ENCODE results near the gene SRGAP1. TPM values are rescaled to one million over a fixed set of nuclear protein-coding genes. Genes with fewer than 3 reads are reported as not detected.

The SRGAP1 gene
- total RNA-seq, 6 donors from 2014 or later, result 4.7 to 36.7 (median 14.0) TPM

DNA sequence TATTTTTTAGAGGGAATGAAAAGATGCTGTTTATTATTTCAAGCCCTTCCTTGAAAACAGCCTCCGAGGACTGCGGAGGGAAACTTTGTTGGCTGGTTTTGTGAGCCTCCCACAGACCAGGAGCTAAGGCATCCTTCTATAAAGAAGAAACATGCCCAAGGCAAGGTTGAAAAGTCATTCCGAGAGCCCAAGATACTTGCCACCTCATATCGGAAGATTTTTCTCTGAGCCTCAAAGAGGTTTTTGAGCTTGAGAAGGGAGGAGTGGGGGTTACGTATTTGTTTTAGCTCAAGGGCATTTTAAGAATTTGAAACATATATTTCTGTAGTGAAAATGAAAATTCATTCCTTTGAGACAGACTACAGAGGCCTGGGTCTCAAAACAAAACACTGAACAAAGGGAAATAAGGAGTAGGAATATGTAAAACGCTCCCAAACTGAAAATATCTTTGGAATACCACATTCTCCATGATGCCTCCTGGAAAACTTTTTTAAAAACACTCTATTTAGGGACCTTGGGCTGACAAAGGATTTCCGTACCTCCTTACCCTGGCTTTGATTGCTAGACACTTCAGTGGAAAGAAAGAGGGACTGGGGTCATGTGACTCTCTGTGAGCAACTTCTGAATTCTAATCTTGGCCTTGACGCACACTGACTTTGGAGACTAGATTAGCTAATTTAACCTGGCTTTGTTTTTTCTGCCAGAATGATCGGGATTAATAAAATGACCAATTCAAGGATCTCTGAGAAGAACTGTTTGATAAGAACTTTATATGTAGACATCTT, 180.9 kb downstream of the SRGAP1 start:
- 77 to 81% methylated on average over 9 of the region's 9 CpGs for WGBS, 2 donors
- Histone ChIP-seq H3K27ac (no peak overlapping the region), H3K4me1 (no peaks in the 10 kb centered on the region), H3K36me3 (no peaks in the 10 kb centered on the region), H3K27me3 (no peaks in the 10 kb centered on the region), H3K4me3 (no peak overlapping the region), H3K9me3 (no peaks in the 10 kb centered on the region)
- ATAC-seq (ENCODE audit: low FRiP score in 2 of 2), result no peak
- DNase-seq, result no peak
- TF ChIP-seq POLR2A (IDR thresholded peaks at IDR 0.05) (no peak), EP300 (IDR thresholded peaks at IDR 0.05) (no peak)
- TF ChIP-seq, protein P1, sequence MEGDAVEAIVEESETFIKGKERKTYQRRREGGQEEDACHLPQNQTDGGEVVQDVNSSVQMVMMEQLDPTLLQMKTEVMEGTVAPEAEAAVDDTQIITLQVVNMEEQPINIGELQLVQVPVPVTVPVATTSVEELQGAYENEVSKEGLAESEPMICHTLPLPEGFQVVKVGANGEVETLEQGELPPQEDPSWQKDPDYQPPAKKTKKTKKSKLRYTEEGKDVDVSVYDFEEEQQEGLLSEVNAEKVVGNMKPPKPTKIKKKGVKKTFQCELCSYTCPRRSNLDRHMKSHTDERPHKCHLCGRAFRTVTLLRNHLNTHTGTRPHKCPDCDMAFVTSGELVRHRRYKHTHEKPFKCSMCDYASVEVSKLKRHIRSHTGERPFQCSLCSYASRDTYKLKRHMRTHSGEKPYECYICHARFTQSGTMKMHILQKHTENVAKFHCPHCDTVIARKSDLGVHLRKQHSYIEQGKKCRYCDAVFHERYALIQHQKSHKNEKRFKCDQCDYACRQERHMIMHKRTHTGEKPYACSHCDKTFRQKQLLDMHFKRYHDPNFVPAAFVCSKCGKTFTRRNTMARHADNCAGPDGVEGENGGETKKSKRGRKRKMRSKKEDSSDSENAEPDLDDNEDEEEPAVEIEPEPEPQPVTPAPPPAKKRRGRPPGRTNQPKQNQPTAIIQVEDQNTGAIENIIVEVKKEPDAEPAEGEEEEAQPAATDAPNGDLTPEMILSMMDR (IDR thresholded peaks at IDR 0.05), result no peak

DNA sequence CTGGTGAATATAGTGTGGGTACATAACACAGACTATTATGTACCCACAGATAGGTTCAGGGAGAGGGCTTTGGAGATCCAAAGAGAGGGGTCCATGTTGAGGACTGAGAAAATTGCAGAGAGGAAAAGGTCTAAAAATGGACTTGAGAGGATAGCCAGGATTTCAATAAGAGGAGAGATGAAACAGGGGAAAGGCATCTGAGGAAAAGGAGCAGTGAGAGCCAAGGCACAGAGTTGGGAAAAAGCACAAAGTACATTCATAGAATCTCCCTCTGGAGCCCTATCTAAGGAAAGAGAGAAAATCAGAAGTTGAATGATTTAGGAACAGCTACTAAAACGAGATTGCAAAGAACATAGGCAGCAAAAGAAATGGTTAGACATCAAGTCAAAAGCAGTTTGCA, 182.8 kb downstream of the SRGAP1 start:
- no peaks in the 10 kb centered on the region for H3K27me3 ChIP-seq
- no peak overlapping the region for H3K27ac ChIP-seq
- DNase-seq, result no peak
- TF ChIP-seq EP300 (IDR thresholded peaks at IDR 0.05) (no peak), POLR2AphosphoS5 (IDR thresholded peaks at IDR 0.05) (no peak), POLR2A (IDR thresholded peaks at IDR 0.05) (no peak)
- TF ChIP-seq, protein P1 (IDR thresholded peaks at IDR 0.05), result no peak
- no peak overlapping the region for H3K4me3 ChIP-seq
- WGBS, 2 donors, result 60 to 81% methylated on average over 1 of the region's 1 CpG
- H3K4me1 ChIP-seq, result no peaks in the 10 kb centered on the region
- no peaks in the 10 kb centered on the region for H3K36me3 ChIP-seq
- ATAC-seq (ENCODE audit: low FRiP score in 2 of 2), result no peak
- H3K9me3 ChIP-seq, result no peaks in the 10 kb centered on the region

DNA sequence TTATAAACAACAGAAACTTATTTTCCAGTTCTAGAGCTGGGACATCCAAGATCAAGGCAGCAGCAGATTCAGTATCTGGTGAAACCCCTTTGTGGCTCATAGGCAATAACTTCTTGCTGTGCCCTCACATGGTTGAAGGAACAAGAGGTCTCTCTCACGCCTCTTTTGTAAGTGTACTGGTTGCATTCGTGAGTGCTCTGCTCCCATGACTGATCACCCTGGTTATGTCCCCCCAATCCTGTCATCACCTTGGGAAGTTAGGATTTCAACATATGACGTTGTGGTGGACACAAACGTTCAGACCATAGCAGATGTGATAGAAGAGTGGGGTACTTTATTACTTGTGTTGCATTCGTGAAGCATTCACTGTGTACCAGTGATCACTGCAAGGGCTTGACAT, 184.0 kb downstream of the SRGAP1 start:
- ATAC-seq (ENCODE audit: low FRiP score in 2 of 2), result no peak
- no peaks in the 10 kb centered on the region for H3K9me3 ChIP-seq
- 53 to 72% methylated on average over 5 of the region's 5 CpGs for WGBS, 2 donors

DNA sequence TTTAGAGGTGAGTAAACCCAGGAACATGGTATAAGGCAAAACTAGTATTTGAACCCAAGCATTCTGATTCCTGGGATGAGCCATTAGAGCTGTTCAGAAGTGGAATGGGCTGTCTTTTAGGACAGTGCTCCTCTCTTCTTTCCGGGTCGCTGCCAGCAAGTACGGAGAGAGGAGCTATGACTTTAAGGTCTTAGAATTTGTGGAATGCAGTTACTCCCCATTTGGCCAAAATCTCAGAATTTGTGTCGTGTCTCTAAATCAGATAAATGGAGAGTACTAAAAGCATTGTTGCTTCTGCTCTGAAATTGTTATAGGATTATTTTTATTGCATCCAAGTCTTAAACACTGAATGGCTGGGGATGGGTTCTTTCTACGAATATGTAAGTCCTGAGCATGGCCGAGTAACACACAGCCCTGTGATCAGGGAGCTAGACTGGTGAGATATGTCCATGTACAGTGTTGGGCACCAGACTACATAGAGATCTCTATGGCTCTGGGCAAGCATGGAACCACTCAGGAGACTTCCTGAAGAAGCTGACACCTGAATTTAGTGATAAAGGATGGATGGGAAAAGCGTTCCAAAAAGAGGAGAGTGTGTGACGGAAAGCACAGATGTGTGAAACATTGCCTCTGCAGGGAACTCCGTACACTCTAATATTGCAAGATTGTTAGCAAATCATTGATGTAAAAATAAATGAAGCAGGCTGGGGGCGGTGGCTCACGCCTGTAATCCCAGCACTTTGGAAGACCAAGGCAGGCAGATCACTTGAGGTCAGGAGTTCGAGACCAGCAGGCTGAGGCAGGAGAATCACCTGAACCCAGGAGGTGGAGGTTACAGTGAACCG, 184.7 kb downstream of the SRGAP1 start:
- ATAC-seq (ENCODE audit: low FRiP score in 2 of 2), result peak in 1 of 2 donors; percentile 69

More for the DNA sequence above, 184.0 kb downstream of the SRGAP1 start:
- DNase-seq, result no peak
- no peak overlapping the region for H3K4me3 ChIP-seq
- H3K27ac ChIP-seq, result peak overlapping the region in 1 of 4 donors; percentile 17
- H3K36me3 ChIP-seq, result no peaks in the 10 kb centered on the region
- no peaks in the 10 kb centered on the region for H3K4me1 ChIP-seq
- TF ChIP-seq POLR2A (IDR thresholded peaks at IDR 0.05) (no peak), EP300 (IDR thresholded peaks at IDR 0.05) (no peak), POLR2AphosphoS5 (IDR thresholded peaks at IDR 0.05) (no peak)
- TF ChIP-seq, protein P1 (IDR thresholded peaks at IDR 0.05), result no peak
- H3K27me3 ChIP-seq, result no peaks in the 10 kb centered on the region

More for the DNA sequence above, 184.7 kb downstream of the SRGAP1 start:
- no peak for TF ChIP-seq EP300 (IDR thresholded peaks at IDR 0.05)
- no peak for TF ChIP-seq POLR2AphosphoS5 (IDR thresholded peaks at IDR 0.05)
- TF ChIP-seq POLR2A (IDR thresholded peaks at IDR 0.05), result no peak
- TF ChIP-seq, protein P1 (IDR thresholded peaks at IDR 0.05), result no peak
- Histone ChIP-seq H3K27me3 (no peaks in the 10 kb centered on the region), H3K9me3 (no peaks in the 10 kb centered on the region), H3K4me3 (no peak overlapping the region), H3K4me1 (no peaks in the 10 kb centered on the region), H3K27ac (no peak overlapping the region), H3K36me3 (no peaks in the 10 kb centered on the region)
- DNase-seq, result no peak
- WGBS, 2 donors, result 82% methylated on average over 12 to 13 of the region's 13 CpGs

All from upper lobe of left lung (tissue), 6 donors.